Loucy (cell line): ENCODE measurements around the gene SEMA5B.

Experiments
- H2AFZ ChIP-seq: fragments of 200-600 bp; sonication (generic); 2 replicates; pipeline ENCODE4 v1.6.0; 2016; ENCODE audit warnings: antibody characterized with exemption, mild to moderate bottlenecking, low read length, moderate library complexity
- H3F3A ChIP-seq: fragments of 200-600 bp; 2 replicates; pipeline ENCODE4 v1.6.0; 2016; ENCODE audit warnings: antibody characterized with exemption, low read depth, mild to moderate bottlenecking
- H3K27me3 ChIP-seq: fragments of 200-600 bp; sonication (generic); 2 replicates; pipeline ENCODE4 v1.6.1; 2014; ENCODE audit warnings: low read length, mild to moderate bottlenecking; ENCODE audit not compliant: insufficient read depth, poor library complexity, severe bottlenecking
- H3K36me3 ChIP-seq: fragments of 200-600 bp; sonication (generic); 2 replicates; pipeline ENCODE4 v1.6.1; 2016; ENCODE audit warnings: low read length; ENCODE audit not compliant: insufficient read depth
- H3K4me1 ChIP-seq: fragments of 200-600 bp; sonication (generic); 2 replicates; pipeline ENCODE4 v1.5.1; 2014; ENCODE audit warnings: low read length, mild to moderate bottlenecking; ENCODE audit not compliant: insufficient read depth, poor library complexity, severe bottlenecking
- H3K4me2 ChIP-seq: fragments of 200-600 bp; sonication (generic); 2 replicates; pipeline ENCODE4 v1.6.0; 2014; ENCODE audit warnings: antibody characterized with exemption, low read length, low read depth, mild to moderate bottlenecking; ENCODE audit not compliant: poor library complexity, severe bottlenecking
- H3K4me3 ChIP-seq: fragments of 200-600 bp; sonication (generic); 2 replicates; pipeline ENCODE4 v1.5.1; 2014; ENCODE audit warnings: low read length, mild to moderate bottlenecking, mixed read lengths; ENCODE audit not compliant: poor library complexity, severe bottlenecking
- H3K79me2 ChIP-seq: fragments of 200-600 bp; sonication (generic); 2 replicates; pipeline ENCODE4 v1.6.1; 2014; ENCODE audit warnings: low read length; ENCODE audit not compliant: insufficient read depth
- H3K9ac ChIP-seq: fragments of 200-600 bp; sonication (generic); 2 replicates; pipeline ENCODE4 v1.6.0; 2014; ENCODE audit warnings: mild to moderate bottlenecking, low read depth, low read length, moderate library complexity; ENCODE audit not compliant: poor library complexity, severe bottlenecking
- H3K9me2 ChIP-seq: fragments of 200-600 bp; sonication (generic); replicated peaks from 2 replicates; pipeline ENCODE4 v1.6.1; 2016; ENCODE audit warnings: low read depth, low read length, mixed read lengths
- H3K9me3 ChIP-seq: fragments of 200-600 bp; sonication (generic); 2 replicates; pipeline ENCODE4 v1.6.1; 2014; ENCODE audit warnings: mild to moderate bottlenecking, antibody characterized with exemption, low read length, low read depth; ENCODE audit not compliant: insufficient read depth
- H4K20me1 ChIP-seq: fragments of 200-600 bp; sonication (generic); 2 replicates; pipeline ENCODE4 v1.6.0; 2014; ENCODE audit warnings: antibody characterized with exemption, low read length, mild to moderate bottlenecking; ENCODE audit not compliant: insufficient read depth, poor library complexity, severe bottlenecking
- EZH2phosphoT487 ChIP-seq: fragments of 200-600 bp; IDR thresholded peaks from 2 replicates; pipeline ENCODE4 v1.6.1; 2018; ENCODE audit warnings: antibody characterized with exemption, mild to moderate bottlenecking, moderate library complexity, borderline replicate concordance
- TF ChIP-seq, protein P1 (sequence below): fragments of 200-600 bp; sonication (generic); conservative IDR thresholded peaks from 2 replicates; pipeline ENCODE4 v1.5.1; 2014; ENCODE audit warnings: mild to moderate bottlenecking, antibody characterized with exemption, low read length

The SEMA5B gene

DNA sequence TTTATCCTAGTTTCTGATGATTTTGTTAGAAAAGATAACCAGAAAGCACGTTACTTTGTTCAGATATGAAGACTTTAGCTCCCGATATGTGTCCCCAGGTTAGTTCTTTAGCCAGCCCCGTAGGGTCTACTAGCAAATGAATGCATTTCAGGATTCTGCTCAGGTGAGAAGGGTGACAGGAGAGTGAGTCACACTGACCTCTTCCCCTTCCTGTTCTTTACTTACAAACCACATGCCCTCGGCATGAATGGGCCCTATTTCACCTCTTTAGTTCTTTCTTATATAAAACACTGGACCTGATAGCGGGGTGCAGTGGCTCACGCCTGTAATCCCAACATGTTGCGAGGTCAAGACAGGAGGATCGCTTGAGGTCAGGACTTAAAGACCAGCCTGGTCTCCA, 134.3 kb downstream of the SEMA5B start:
- Histone ChIP-seq H3K4me2 (no peak overlapping the region), H2AFZ (no peak overlapping the region)

GRCh38 chr3:122892118-122892960, 135.2 kb downstream of the SEMA5B start:
- Histone ChIP-seq H3K4me2 (no peak overlapping the region), H3K36me3 (no peaks in the 10 kb centered on the region), H3F3A (no peaks in the 10 kb centered on the region), H3K4me3 (no peak overlapping the region), H3K9me3 (no peaks in the 10 kb centered on the region), H3K4me1 (peaks cover 27% of the 10 kb centered on the region), H2AFZ (no peak overlapping the region), H3K9ac (no peak overlapping the region), H3K9me2 (no peaks in the 10 kb centered on the region), H3K27me3 (no peaks in the 10 kb centered on the region), H4K20me1 (no peaks in the 10 kb centered on the region), H3K79me2 (no peaks in the 10 kb centered on the region)
- TF ChIP-seq EZH2phosphoT487: no peak
- TF ChIP-seq, protein P1, sequence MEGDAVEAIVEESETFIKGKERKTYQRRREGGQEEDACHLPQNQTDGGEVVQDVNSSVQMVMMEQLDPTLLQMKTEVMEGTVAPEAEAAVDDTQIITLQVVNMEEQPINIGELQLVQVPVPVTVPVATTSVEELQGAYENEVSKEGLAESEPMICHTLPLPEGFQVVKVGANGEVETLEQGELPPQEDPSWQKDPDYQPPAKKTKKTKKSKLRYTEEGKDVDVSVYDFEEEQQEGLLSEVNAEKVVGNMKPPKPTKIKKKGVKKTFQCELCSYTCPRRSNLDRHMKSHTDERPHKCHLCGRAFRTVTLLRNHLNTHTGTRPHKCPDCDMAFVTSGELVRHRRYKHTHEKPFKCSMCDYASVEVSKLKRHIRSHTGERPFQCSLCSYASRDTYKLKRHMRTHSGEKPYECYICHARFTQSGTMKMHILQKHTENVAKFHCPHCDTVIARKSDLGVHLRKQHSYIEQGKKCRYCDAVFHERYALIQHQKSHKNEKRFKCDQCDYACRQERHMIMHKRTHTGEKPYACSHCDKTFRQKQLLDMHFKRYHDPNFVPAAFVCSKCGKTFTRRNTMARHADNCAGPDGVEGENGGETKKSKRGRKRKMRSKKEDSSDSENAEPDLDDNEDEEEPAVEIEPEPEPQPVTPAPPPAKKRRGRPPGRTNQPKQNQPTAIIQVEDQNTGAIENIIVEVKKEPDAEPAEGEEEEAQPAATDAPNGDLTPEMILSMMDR: no peak

More for the DNA sequence above, 134.3 kb downstream of the SEMA5B start:
- H3K4me3 ChIP-seq: no peak overlapping the region
- H3K9me2 ChIP-seq: no peaks in the 10 kb centered on the region
- TF ChIP-seq, protein P1: no peak
- TF ChIP-seq EZH2phosphoT487: no peak
- H4K20me1 ChIP-seq: no peaks in the 10 kb centered on the region
- H3K9me3 ChIP-seq: no peaks in the 10 kb centered on the region
- H3K36me3 ChIP-seq: no peaks in the 10 kb centered on the region
- H3K79me2 ChIP-seq: no peaks in the 10 kb centered on the region
- H3K4me1 ChIP-seq: peaks cover 27% of the 10 kb centered on the region
- no peak overlapping the region for H3K9ac ChIP-seq
- no peaks in the 10 kb centered on the region for H3F3A ChIP-seq
- H3K27me3 ChIP-seq: no peaks in the 10 kb centered on the region

DNA sequence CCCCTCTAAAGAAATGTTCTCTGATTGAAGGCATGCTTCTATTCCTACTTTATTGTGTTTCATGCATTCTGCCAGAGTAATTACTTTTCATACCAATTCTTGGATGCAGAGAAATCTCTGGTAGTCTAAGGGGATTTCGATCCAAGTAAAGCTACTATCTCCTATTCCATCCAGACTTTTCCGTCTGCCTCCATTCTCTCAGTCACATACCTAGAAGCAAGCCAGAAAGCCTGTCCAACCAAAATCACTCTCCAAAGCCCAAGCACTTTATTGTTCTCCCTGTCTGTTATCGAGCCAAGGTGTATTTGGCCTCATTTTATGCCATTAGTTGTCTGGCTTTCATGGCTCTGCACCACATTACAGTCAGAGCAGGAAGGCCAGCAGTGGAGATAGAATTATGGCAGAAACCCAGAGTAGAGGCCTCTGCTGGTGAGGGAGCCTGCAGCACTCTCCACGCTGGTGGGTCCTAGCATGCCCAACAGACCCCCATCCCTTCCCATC, 136.8 kb downstream of the SEMA5B start:
- no peaks in the 10 kb centered on the region for H3F3A ChIP-seq
- no peaks in the 10 kb centered on the region for H3K9me3 ChIP-seq
- H3K9me2 ChIP-seq: no peaks in the 10 kb centered on the region
- H3K36me3 ChIP-seq: no peaks in the 10 kb centered on the region
- peaks cover 27% of the 10 kb centered on the region for H3K4me1 ChIP-seq
- peak overlapping the region; percentile 35 for H3K9ac ChIP-seq
- H3K27me3 ChIP-seq: no peaks in the 10 kb centered on the region
- no peaks in the 10 kb centered on the region for H4K20me1 ChIP-seq
- no peak overlapping the region for H3K4me3 ChIP-seq
- no peaks in the 10 kb centered on the region for H3K79me2 ChIP-seq
- peak overlapping the region; percentile 44 for H3K4me2 ChIP-seq
- H2AFZ ChIP-seq: no peak overlapping the region
- TF ChIP-seq EZH2phosphoT487: no peak
- TF ChIP-seq, protein P1: peak; percentile 28; the same call in 1 of the 2 replicates
